Measurements from ENCODE around the gene PLD6.
A peak's percentile ranks its signal among the peaks of the same experiment; 100 is the strongest.
"Not testable (repeated sequence)": the region's sequence is repeated elsewhere in the genome, so short reads cannot be mapped to it uniquely, and the experiment has no call there.

PLD6 gene, protein sequence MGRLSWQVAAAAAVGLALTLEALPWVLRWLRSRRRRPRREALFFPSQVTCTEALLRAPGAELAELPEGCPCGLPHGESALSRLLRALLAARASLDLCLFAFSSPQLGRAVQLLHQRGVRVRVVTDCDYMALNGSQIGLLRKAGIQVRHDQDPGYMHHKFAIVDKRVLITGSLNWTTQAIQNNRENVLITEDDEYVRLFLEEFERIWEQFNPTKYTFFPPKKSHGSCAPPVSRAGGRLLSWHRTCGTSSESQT

DNA sequence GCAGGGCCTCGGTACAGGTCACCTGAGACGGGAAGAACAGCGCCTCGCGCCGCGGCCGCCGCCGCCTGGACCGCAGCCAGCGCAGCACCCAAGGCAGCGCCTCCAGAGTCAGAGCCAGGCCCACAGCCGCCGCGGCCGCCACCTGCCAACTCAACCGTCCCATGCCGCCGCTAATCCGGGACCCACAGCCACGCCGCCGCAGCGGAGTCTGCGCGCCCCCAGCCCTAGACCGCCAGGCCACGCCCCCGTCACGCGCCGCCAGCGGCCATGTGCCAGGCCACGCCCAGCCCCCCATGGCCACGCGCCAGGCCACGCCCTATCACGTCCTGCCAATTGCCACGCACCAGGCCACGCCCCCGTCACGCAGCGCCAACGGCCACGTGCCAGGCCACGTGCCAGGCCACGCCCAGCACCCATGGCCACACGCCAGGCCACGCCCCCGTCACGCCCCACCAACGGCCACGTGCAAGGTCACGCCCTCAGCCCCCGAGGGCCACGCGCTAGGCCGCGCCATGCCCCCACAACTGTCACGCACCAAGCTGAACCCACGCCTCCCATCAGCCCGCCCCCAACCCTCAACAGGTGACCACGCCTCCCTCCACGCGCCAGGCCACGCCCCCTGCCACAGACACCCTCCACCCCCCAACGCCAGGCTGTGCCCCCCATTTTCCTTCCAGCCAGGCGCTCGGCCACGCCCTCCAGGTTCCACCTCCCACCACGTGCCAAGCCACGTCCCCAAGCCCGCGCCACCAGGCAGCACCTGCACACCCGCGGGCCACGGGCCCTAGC, at the start of gene PLD6:
Gene PLD6, minus strand, starts transcription at position 210 of the 789 bp plus-strand sequence. Its CDS starts 47 bp downstream, at position 163.
- DNase-seq, result peak; percentile 97

DNA sequence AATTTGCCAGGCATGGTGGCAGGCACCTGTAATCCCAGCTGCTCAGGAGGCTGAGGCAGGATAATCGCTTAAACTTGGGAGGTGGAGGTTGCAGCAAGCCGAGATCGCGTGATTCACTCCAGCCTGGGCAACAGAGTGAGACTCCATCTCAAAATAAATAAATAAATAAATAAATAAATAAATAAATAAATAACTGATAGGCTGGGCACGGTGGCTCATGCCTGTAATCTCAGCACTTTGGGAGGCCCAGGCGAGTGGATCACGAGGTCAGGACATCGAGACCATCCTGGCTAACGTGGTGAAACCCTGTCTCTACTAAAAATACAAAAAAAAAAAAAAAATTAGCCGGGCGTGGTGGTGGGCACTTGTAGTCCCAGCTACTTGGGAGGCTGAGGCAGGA, 49.6 kb upstream of the PLD6 start:
- DNase-seq, result not testable (repeated sequence)

DNA sequence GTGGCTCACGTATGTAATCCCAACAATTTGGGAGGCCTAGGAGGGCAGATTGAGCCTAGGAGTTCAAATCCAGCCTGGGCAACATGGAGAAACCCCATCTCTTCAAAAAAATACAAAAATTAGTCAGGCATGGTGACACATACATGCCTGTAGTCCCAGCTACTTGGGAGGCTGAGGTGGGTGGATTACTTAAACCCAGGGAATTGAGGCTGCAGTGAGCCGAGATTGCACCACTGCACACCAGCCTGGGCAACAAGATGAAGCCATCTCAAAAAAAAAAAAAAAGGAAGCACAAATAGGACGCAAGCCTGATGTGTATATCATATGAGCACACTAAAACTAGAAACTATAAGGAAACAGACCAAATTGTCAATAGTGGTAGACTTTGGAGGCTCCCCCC, 47.9 kb upstream of the PLD6 start:
- no peak for DNase-seq

DNA sequence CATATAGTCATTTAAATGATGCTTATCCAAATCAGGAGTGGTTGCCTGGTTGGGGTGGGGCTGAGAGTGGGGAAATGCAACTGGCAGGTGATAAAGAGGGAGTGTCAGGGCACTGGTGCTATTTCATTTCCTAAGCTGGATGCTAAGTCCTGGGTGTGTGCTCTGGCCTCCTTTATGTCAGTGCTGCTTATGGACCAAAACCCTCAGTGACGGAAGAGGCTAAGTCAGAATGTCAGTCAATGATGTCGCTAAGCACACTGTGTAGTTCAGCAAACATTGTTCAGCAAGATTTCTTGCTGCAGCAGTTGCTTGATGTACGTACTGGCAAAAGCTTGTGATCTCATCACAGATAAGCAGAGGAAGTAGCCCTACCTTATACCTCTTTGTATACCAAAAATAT, 47.3 kb upstream of the PLD6 start:
- no peak for DNase-seq

DNA sequence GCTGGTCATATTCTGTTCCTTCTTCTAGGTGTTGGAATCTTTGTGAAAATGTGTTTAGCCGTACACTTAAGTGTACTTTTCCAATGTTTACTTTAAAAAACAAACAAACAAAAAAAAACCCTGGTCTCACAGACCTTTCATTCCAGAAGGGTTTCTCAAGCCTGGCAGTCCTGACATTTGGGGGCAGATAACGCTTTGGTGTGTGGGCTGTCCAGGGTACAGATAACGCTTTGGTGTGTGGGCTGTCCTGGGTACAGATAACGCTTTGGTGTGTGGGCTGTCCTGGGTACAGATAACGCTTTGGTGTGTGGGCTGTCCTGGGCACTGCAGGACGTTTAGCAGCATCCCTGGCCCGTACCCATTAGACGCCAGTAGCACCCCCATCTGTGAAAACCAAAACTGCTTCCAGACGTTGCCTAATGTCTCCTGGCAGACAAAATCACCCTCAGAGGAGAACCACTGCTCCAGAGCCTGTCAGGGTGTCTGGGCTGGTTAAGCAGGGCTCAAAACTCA, 46.1 kb upstream of the PLD6 start:
- no peak for DNase-seq

DNA sequence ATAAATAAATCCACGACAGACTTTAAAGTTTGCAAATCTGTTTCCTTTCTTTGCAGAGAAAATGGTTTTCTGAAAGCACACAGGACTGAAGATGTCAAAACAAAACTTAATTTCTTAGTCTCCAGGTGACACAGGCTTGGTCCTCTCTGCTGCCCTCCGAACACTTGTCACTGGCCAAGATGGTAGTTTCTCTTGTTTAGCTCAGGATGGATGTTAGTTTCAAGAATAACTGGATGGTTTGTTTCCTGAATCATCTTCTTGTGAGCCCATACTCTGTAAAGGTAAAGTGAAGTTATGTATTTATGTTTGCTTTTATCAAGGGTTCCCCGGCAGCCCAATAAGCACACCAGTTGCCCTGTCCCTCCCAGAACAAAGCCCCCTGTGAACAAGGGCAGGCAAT, 40.7 kb upstream of the PLD6 start:
- DNase-seq, result no peak

DNA sequence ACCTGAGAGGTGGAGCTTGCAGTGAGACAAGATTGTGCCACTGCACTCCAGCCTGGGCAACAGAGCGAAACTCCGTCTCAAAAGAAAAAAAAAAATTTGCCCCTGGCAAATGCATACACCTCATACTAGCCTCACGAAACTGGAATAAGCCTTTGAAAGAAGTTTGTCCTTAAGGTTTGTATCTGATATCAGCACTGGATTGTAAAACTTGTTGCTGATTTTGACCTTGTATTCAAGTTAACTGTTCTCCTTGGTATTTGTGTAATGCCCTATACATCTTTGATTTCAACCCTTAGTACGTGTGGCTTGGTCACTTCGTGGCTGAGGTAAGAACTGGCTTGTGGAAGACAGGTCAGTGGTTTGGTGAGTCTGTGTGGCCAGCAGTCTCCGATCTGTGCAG, 37.0 kb upstream of the PLD6 start:
- no peak for DNase-seq

DNA sequence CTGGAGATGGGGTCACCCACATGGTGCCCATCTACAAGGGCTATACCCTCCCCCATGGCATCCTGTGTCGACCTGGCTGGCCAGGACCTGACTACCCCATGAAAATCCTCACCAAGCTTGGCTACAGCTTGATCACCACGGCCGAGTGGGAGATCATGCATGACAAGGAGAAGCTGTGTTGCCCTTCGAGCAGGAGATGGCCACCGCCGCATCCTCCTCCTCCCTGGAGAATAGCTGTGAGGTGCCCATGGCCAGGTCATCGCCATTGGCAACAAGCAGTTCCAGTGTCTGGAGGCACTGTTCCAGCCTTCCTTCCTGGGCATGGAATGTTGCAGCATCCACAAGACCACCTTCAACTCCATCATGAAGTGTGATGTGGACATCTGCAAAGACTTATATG, 36.1 kb upstream of the PLD6 start:
- no peak for DNase-seq

DNA sequence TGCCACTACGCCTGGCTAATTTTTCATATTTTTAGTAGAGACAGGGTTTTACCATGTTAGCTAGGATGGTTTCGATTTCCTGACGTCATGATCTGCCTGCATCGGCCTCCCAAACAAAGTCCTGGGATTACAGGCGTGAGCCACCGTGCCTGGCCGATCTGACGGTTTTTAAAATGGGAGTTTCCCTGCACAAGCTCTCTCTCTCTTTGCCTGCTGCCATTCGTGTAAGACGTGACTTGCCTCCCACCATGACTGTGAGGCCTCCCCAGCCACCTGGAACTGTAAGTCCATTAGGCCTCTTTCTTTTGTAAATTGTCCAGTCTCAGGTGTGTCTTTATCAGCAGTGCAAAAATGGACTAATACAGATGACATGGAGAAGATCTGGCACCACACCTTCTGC, 35.5 kb upstream of the PLD6 start:
- DNase-seq, result no peak

DNA sequence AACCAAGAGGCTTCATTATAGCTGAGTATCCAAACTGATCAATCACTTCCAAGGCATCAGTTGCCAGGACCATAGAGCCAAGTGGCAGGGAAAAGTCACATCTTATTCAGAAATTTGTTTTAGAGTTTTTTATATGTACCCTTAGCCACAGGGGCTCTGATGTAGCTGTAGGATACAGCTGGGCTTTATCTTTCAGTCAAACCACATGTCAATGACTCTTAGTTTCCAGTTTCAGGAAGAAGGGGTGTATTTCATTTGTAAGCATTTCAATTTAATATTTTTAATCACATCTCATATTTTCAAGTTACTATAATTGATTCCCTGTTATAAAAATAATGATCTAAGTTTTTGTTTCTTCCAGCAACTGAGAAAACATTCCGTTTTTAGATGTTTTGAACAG, 33.7 kb upstream of the PLD6 start:
- no peak for DNase-seq

DNA sequence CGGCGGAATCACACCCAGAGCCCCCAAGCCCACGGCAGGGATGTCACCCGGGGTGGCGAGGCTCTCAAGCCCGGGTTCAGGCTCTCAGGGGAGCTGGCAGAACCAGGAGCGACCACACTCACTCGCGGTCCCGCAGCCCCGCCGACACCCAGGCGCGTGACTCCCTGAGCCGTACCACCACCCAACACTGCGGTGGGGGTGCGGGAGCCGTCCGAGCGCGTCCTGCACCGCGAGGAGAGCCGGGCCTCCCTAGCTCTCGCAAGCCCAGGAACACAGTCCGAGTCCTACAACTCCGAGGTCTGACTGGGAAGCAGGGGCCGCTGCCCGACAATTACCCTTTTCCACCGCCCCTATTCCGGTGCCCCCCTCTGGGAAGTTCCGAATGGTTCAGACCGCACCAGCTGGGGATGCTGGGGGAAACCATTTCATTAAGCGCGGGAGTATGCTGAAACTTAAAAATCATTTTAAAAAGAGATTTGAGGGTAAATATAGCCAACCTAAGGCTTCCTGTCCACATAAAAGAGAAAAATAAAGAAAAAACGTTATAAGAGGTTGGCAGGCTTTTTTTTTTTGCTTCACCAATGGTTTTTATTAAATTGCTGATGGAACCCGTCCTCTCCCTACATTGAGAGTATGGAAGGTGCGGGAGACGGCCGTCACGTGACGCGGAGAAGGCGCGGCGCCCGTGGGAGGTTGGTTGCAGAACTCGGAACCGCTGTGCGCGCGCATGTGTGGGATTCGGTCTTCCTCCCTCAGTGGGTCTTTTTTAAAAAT, 31.1 kb upstream of the PLD6 start, which contains the start of gene FLCN:
Gene FLCN, minus strand, starts transcription at position 143 of the 774 bp plus-strand sequence. CDS start 9,031 bp downstream, outside the sequence.
- peak; percentile 93 for DNase-seq

DNA sequence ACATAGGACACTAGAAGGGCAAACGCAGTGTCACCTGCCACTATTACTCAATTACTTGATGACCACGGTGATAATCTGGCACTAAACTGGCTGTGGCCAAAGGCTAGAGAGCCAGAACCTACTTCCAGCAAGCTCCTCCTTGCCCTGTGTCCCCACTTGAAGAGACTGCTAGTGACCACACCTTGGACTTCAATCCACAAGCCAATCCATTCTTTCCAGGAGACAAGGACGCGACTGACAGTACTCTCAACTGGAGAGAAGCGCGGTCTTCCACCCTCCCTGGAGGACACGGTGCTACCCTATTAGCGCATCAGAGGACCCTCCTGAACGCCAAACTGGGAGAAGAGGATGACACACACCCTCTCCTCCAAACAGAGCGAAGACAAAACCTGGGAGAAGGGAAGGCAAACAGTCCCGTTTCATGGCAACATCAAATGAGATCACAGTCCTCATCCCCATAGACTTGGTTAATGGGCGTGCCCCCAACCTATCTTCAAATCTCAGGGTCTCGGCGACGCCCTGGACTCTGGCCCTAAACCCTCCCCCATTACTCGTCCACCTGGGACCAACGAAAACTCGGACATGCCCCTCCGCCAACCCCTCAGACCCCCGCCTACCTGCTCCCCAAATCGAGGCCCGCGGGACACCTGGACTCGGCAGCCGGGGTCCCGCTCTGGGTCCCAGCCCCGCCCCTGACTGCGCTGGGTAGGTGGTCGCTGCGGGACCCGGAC, 30.3 kb upstream of the PLD6 start:
- peak; percentile 51 for DNase-seq

DNA sequence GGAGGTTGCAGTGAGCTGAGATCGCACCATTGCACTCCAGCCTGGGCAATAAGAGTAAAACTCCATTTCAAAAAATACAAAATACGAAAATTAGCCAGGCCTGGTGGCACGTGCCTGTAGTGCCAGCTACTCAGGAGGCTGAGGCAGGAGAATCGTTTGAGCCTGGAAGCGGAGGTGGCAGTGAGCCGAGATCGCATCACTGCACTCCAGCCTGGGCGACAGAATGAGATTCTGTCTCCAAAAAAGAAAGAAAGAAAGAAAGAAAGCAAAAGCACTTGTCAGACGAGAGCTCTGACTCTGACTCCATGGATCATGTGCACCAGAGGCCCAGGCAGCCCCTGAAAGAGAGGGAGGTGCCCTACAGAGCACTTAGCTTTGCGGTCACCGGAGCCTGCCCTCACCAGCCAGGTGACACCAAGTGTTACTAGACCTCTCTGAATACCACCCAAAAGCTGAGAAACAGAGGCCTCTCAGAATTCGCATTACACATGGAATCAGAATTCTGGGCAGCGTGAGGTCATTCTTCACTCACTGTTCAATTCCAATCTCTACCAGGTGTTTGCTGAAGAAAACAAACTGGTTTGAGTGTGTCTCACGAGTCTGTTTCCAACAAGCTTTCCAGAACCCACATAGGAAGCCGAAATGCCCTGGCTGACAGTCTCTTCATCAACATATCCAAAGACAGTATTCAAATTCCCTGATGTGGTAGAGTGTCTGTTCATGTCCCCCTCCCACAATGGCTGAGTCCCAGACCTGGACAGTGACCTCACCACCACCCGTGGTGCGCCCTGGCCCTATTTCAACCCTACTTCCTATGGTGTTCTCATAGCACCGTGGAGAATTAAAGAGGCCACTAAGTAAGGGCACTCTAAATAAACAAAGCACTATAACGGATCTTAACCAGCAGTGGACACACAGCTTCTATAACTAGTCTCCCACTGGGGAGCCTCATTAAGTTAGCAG, 29.4 kb upstream of the PLD6 start:
- DNase-seq, result no peak

DNA sequence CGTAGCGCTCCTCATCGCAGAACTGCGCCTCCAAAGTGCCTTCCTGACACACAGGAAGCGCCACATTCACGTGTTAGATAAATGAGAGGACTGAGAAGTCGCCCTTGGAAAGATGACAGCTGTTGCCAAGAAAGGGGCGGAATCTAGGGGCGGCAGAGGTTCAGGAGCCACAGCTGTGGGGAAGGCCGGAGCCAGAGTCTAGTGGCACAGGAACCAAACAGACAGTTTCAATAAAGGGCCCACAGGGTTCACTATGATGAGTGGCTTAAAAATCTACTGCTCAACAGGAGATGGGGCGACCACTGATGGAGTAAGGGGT, 26.1 kb upstream of the PLD6 start:
- DNase-seq, result no peak

DNA sequence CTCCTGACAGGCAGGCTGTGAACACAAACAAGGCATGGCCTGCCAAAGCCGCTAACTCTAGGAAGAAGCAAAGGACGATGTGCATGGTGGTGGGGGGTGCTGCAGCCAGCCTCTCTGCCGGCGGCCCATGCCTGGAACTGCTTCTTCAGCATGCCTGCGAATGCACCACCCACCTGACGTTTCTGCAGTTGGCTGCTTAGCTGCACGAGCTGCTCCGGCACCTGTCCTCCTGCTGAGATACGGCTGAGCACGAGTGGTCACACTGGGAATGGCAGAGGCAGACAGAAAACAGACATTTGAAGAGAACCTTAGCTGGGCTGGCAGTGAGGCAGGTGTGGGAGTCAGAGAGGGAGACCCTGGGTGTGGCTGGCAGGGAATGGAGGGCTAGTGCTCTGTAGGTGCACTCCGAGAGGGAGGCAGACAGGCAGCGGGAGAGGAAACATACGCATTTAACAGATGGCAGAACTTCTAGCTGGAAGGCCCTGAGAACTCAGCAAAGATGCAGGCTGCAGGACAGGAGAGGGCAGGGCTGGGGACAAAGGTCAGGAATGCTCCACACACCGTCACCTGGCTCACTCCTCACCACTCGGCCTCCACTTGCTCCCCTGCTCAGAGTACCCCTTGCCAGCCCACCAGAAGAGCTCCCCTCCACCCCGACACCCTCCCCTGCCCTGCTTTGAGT, 25.6 kb upstream of the PLD6 start:
- no peak for DNase-seq

DNA sequence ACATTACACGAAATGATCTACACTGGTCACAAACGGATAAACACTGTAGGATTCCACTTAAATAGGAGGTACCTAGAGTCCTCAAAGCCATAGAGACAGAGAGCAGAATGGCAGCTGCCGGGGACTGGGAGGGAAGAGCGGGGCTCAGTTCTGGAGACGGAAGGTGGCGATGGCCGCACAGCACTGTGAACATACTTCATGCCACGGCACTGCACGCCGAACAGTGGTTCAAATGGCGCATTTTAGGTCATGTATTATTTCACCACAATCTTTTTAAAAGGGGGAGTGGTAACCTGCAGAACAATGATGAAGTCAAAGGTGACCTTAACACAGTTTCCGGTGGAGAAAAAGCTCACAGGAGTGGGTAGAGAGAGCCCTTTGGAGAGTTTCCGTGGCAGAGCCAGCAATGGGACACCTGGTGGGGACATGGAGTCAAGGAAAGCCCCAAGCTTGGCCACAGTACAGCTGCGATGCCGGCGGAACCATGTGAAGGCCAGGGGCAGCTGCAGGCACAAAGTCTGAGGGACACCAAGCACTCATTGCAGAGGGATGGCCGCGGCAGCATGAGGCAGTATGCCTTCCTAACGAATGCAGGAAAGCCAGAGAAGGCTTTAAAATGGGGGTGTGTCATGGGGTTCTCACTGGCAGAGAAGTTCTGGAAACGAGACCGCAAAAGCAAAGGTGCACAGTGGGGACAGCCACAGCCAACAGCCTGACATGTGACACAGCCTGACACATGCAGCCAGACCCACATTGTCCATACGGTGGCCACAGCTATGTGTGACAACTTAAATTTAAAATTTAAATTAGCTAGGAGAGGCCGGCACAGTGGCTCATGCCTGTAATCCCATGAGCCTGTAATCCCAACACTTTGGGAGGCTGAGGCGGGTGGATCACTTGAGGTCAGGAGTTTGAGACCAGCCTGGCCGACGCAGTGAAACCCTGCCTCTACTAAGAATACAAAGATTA, 23.6 kb upstream of the PLD6 start:
- no peak for DNase-seq

DNA sequence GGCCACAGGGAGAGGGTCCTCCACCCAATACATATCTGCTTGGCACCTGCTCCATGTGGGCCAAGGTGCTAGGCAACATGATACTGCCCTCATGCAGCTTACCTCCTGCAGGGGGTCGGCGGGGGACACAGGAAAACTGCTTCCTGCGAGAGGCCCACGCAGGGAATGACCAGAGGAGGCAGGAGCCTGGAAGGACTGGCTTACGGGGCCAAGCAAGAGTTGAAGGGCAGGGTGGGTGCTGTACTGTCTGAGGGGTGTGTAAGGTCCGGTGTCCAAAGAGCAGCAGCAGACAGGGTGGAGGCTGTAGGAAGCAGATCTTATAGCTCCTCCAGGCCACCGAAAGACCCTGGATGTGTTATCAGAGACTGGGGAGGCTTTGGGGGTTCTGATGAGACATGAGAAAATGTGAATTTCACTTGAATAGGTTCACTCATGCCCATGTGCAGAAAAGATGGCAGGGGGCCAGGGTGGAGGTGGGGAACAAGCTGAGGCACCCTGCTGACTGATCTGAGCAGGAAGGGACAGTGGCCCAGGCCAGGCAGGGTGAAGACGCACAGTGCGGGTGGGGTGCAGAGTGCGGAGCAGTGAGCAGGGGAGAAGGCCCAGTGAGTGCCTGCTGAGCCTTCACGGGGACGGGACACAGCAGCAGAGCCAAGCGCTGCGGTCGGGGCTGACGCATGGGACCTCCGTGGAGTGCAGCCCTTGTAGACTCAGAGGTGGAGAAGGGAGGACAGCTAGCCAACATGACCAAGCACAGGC, 22.6 kb upstream of the PLD6 start:
- no peak for DNase-seq

DNA sequence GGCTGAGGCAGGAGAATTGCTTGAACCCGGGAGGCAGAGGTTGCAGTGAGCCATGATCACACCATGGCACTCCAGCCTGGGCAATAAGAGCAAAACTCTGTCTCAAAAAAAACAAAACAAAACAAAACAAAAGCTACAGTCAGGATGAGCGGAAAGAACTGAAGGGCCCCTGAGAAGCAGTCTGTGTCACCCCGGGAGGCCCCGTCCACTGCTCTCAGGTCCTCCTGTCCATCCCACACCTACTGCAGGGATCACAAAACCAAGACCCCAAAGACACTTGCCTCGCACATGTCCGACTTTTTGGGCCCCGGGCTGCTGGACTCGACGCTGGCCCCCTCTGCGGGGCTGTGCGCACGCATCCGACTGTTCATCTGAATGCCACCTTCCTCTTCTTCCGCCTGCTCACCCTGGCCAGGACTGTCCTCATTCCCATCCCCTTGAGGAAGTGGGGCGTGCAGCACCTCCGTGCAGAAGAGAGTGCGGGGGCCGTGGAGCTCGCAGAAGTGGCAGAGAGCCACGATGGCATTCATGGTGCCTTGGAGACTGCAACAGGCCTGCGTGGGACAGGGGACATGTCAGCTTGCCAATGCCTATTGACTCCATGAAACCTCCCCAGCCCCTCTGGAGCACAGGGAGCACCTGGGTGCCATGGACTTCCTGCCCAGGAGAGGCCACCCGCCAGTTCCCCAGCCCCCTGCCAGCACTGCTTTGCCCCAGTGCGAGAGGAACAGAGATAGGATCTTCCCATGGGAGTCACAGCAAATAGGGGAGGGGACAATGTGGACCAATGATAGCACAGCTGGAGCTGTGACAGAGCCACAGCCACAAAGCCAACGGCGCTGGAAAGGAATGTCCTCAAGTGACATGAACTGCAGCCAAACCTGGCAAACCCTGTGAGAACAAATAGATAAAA, 21.7 kb upstream of the PLD6 start:
- no peak for DNase-seq
